ENCODE results near the gene CD19. TPM values are rescaled to one million over a fixed set of nuclear protein-coding genes. Genes with fewer than 3 reads are reported as not detected.
A peak's percentile ranks its signal among the peaks of the same experiment; 100 is the strongest.

CD19 gene
- total RNA-seq, 3 donors from 2014 or later (not counting 1 experiment from before 2014, with no cell fraction given): 0.79 to 2.5 (median 0.96) TPM

GRCh38 chr16:28918698-28919097, 13.1 kb upstream of the CD19 start:
- no peak for ATAC-seq
- 96% methylated on average over 3 of the region's 3 CpGs for WGBS (ENCODE audit: insufficient coverage)
- Mint-ChIP-seq H3K4me1 (peaks cover 10 to 15% of the 10 kb centered on the region in 2 donors), H3K27me3 (ENCODE audit: low read depth in 2 of 2) (no peaks in the 10 kb centered on the region), H3K36me3 (peaks cover 9% of the 10 kb centered on the region), H3K27ac (no peak overlapping the region), H3K9me3 (no peaks in the 10 kb centered on the region), H3K4me3 (no peak overlapping the region)
- H3K27me3 ChIP-seq (ENCODE audit: control insufficient read depth, insufficient read depth, low read length): no peaks in the 10 kb centered on the region
- no peak for TF ChIP-seq CTCF (IDR thresholded peaks at IDR 0.05)
- DNase-seq: no peak
- H3K4me1 ChIP-seq (ENCODE audit: control insufficient read depth, insufficient read depth, low read length): peaks cover 3% of the 10 kb centered on the region
- H3K27ac ChIP-seq (ENCODE audit: low read length): no peak overlapping the region
- H3K36me3 ChIP-seq (ENCODE audit: control insufficient read depth, insufficient read depth, low read length): peaks cover 43% of the 10 kb centered on the region
- intact Hi-C loops (cut with micrococcal nuclease): no loop called here
- H3K4me3 ChIP-seq (ENCODE audit: low read length): no peak overlapping the region
- no peaks in the 10 kb centered on the region for H3K9me3 ChIP-seq (ENCODE audit: control insufficient read depth, insufficient read depth, low read length)

- no peak overlapping the region for H3K4me3 ChIP-seq (ENCODE audit: low read length)
- peaks cover 19% of the 10 kb centered on the region for H3K36me3 ChIP-seq (ENCODE audit: control insufficient read depth, insufficient read depth, low read length)
- H3K9me3 ChIP-seq (ENCODE audit: control insufficient read depth, insufficient read depth, low read length): no peaks in the 10 kb centered on the region
- H3K27me3 ChIP-seq (ENCODE audit: control insufficient read depth, insufficient read depth, low read length): no peaks in the 10 kb centered on the region
- Mint-ChIP-seq H3K27me3 (ENCODE audit: low read depth in 2 of 2) (no peaks in the 10 kb centered on the region), H3K9me3 (no peaks in the 10 kb centered on the region), H3K36me3 (no peaks in the 10 kb centered on the region), H3K4me1 (peaks cover 26 to 34% of the 10 kb centered on the region in 2 donors), H3K27ac (peak overlapping the region; percentile 98 to 99), H3K4me3 (peak overlapping the region; percentile 81)
- H3K4me1 ChIP-seq (ENCODE audit: control insufficient read depth, insufficient read depth, low read length): peaks cover 16% of the 10 kb centered on the region
- DNase-seq (no peak), ATAC-seq (no peak)
- WGBS (ENCODE audit: insufficient coverage): 33% methylated on average over 1 of the region's 3 CpGs
- no peak for TF ChIP-seq CTCF (IDR thresholded peaks at IDR 0.05)
- intact Hi-C loops (cut with micrococcal nuclease): no loop called here
- H3K27ac ChIP-seq (ENCODE audit: low read length): peak overlapping the region; percentile 96
These were observed 8.6 kb upstream of the CD19 start for GRCh38 chr16:28923231-28923587.

- no peak for TF ChIP-seq CTCF (IDR thresholded peaks at IDR 0.05)
- Histone ChIP-seq H3K36me3 (ENCODE audit: control insufficient read depth, insufficient read depth, low read length) (peaks cover 19% of the 10 kb centered on the region), H3K27ac (ENCODE audit: low read length) (peak overlapping the region; percentile 96), H3K9me3 (ENCODE audit: control insufficient read depth, insufficient read depth, low read length) (no peaks in the 10 kb centered on the region), H3K27me3 (ENCODE audit: control insufficient read depth, insufficient read depth, low read length) (no peaks in the 10 kb centered on the region), H3K4me1 (ENCODE audit: control insufficient read depth, insufficient read depth, low read length) (peaks cover 16% of the 10 kb centered on the region), H3K4me3 (ENCODE audit: low read length) (peak overlapping the region; percentile 65)
- ATAC-seq: no peak
- Mint-ChIP-seq H3K27ac (peak overlapping the region; percentile 98 to 99), H3K9me3 (no peaks in the 10 kb centered on the region), H3K27me3 (ENCODE audit: low read depth in 2 of 2) (no peaks in the 10 kb centered on the region), H3K4me3 (peak overlapping the region; percentile 91), H3K36me3 (no peaks in the 10 kb centered on the region), H3K4me1 (peaks cover 26 to 34% of the 10 kb centered on the region in 2 donors)
- intact Hi-C loops (cut with micrococcal nuclease): loop anchor here (2.0 kb wide), 2 partner anchors 27 to 77 kb away; partner anchors contain the start of genes NFATC2IP and TUFM
- no peak for DNase-seq
- 73% methylated on average over 12 of the region's 13 CpGs for WGBS (ENCODE audit: insufficient coverage)
These were observed 7.9 kb upstream of the CD19 start for GRCh38 chr16:28923652-28924398.
